Neural cell (in vitro differentiated cells): ENCODE measurements around the gene KLHL6. TPM values are rescaled to one million over a fixed set of nuclear protein-coding genes. Genes with fewer than 3 reads are reported as not detected.

Experiments
- H2AFZ ChIP-seq: fragments of 200-600, 300-800 bp; sonication (generic), shearing (Covaris generic); 2 replicates; pipeline ENCODE4 v1.6.0; 2014; ENCODE audit warnings: low read depth, mild to moderate bottlenecking, antibody characterized with exemption, low read length, moderate library complexity
- H3F3A ChIP-seq: fragments of 200-600 bp; shearing (Covaris generic); 2 replicates; pipeline ENCODE4 v1.6.1; 2016; ENCODE audit warnings: mild to moderate bottlenecking, moderate library complexity, mixed read lengths, antibody characterized with exemption, low read length; ENCODE audit not compliant: insufficient read depth, poor library complexity, severe bottlenecking
- H3K27ac ChIP-seq: fragments of 200-600, 300-800 bp; sonication (generic), shearing (Covaris generic); 2 replicates; pipeline ENCODE4 v1.5.1; 2014; ENCODE audit warnings: mild to moderate bottlenecking, low read length, moderate library complexity
- H3K27me3 ChIP-seq: fragments of 300-800, 200-600 bp; sonication (generic), shearing (Covaris generic); 2 replicates; pipeline ENCODE4 v1.6.0; 2014; ENCODE audit warnings: mild to moderate bottlenecking, low read depth, low read length, moderate library complexity; ENCODE audit not compliant: insufficient read depth
- H3K36me3 ChIP-seq: fragments of 300-800, 200-600 bp; sonication (generic), shearing (Covaris generic); 2 replicates; pipeline ENCODE4 v1.5.1; 2014; ENCODE audit warnings: mild to moderate bottlenecking, antibody characterized with exemption, low read length, moderate library complexity; ENCODE audit not compliant: insufficient read depth
- H3K4me2 ChIP-seq: fragments of 300-800, 200-600 bp; sonication (generic), shearing (Covaris generic); 2 replicates; pipeline ENCODE4 v1.6.0; 2014; ENCODE audit warnings: mild to moderate bottlenecking, low read length
- H3K4me3 ChIP-seq: fragments of 300-800, 200-600 bp; sonication (generic), shearing (Covaris generic); 2 replicates; pipeline ENCODE4 v1.5.1; 2014; ENCODE audit warnings: mild to moderate bottlenecking, low read length, moderate library complexity
- H3K79me2 ChIP-seq: fragments of 200-600 bp; shearing (Covaris generic); replicated peaks from 2 replicates; pipeline ENCODE4 v1.6.0; 2014; ENCODE audit warnings: mild to moderate bottlenecking, low read length, moderate library complexity; ENCODE audit not compliant: insufficient read depth
- H3K9ac ChIP-seq: fragments of 300-800, 200-600 bp; sonication (generic), shearing (Covaris generic); 2 replicates; pipeline ENCODE4 v1.6.1; 2016; ENCODE audit warnings: mild to moderate bottlenecking, low read length, mixed read lengths
- H3K9me2 ChIP-seq: fragments of 200-600 bp; shearing (Covaris generic); 2 replicates; pipeline ENCODE4 v1.6.1; 2016; ENCODE audit warnings: mild to moderate bottlenecking, low read length, mixed read lengths; ENCODE audit not compliant: insufficient read depth
- H3K9me3 ChIP-seq: fragments of 200-600, 300-800 bp; sonication (generic), shearing (Covaris generic); 2 replicates; pipeline ENCODE4 v1.6.1; 2016; ENCODE audit warnings: mild to moderate bottlenecking, mixed run types, low read length, moderate library complexity, mixed read lengths
- H4K20me1 ChIP-seq: fragments of 200-600 bp; shearing (Covaris generic); 2 replicates; pipeline ENCODE4 v1.6.1; 2016; ENCODE audit warnings: mild to moderate bottlenecking, mixed run types; ENCODE audit not compliant: insufficient read depth
- CTCF ChIP-seq: fragments of 450-650 bp; IDR thresholded peaks from 2 replicates; pipeline ENCODE4 v1.5.1; 2014; ENCODE audit warnings: antibody characterized with exemption, mild to moderate bottlenecking, moderate library complexity; ENCODE audit not compliant: poor library complexity, severe bottlenecking
- EP300 ChIP-seq: fragments of 450-650 bp; conservative IDR thresholded peaks from 2 replicates; pipeline ENCODE4 v1.6.1; 2014; ENCODE audit warnings: antibody characterized with exemption, mild to moderate bottlenecking, moderate library complexity; ENCODE audit not compliant: poor library complexity, severe bottlenecking
- EZH2 ChIP-seq: fragments of 200-600, 300-800 bp; shearing (Covaris generic), sonication (generic); IDR thresholded peaks from 2 replicates; pipeline ENCODE4 v1.6.1; 2014; ENCODE audit warnings: antibody characterized with exemption, low read length, borderline replicate concordance, mild to moderate bottlenecking; ENCODE audit not compliant: insufficient read depth, poor library complexity, severe bottlenecking
- MXI1 ChIP-seq: fragments of 450-650 bp; conservative IDR thresholded peaks from 2 replicates; pipeline ENCODE4 v1.6.1; 2014; ENCODE audit warnings: antibody characterized with exemption, mild to moderate bottlenecking; ENCODE audit not compliant: poor library complexity, severe bottlenecking
- POLR2AphosphoS5 ChIP-seq: IDR thresholded peaks from 2 replicates; pipeline ENCODE4 v1.6.1; 2012
- RAD21 ChIP-seq: fragments of 450-650 bp; conservative IDR thresholded peaks from 2 replicates; pipeline ENCODE4 v1.6.1; 2014; ENCODE audit warnings: antibody characterized with exemption, mild to moderate bottlenecking, moderate library complexity
- REST ChIP-seq: IDR thresholded peaks from 2 replicates; pipeline ENCODE4 v1.6.1; 2012; ENCODE audit warnings: borderline replicate concordance
- SMC3 ChIP-seq: fragments of 450-650 bp; conservative IDR thresholded peaks from 2 replicates; pipeline ENCODE4 v1.6.1; 2014; ENCODE audit warnings: antibody characterized with exemption, mild to moderate bottlenecking, moderate library complexity; ENCODE audit not compliant: poor library complexity
- TAF1 ChIP-seq: IDR thresholded peaks from 2 replicates; pipeline ENCODE4 v1.6.1; 2012; ENCODE audit warnings: low read depth
- polyA plus RNA-seq: library from polyadenylated mRNA; depleted of rRNA; stranded (reverse); fragments of >200 nt; gene quantifications from 2 replicates; pipeline ENCODE4 v1.2.3, GENCODE V29; 2014

KLHL6 gene
- polyA plus RNA-seq, 1 donor from 2014 or later: not detected

GRCh38 chr3:183584246-183584913, 28.9 kb upstream of the KLHL6 start:
- Histone ChIP-seq H3K79me2 (no peaks in the 10 kb centered on the region), H2AFZ (no peak overlapping the region), H3K27ac (no peak overlapping the region), H3K4me2 (no peak overlapping the region), H3K9me2 (no peaks in the 10 kb centered on the region), H3K9ac (no peak overlapping the region), H3F3A (no peaks in the 10 kb centered on the region), H4K20me1 (no peaks in the 10 kb centered on the region), H3K9me3 (no peaks in the 10 kb centered on the region), H3K36me3 (no peaks in the 10 kb centered on the region), H3K27me3 (no peaks in the 10 kb centered on the region), H3K4me3 (no peak overlapping the region)
- TF ChIP-seq POLR2AphosphoS5: no peak
- no peak for TF ChIP-seq EP300
- TF ChIP-seq MXI1: no peak
- no peak for TF ChIP-seq EZH2
- no peak for TF ChIP-seq RAD21
- no peak for TF ChIP-seq TAF1
- no peak for TF ChIP-seq SMC3
- TF ChIP-seq REST: no peak
- no peak for TF ChIP-seq CTCF

- Histone ChIP-seq H3K27ac (no peak overlapping the region), H2AFZ (no peak overlapping the region), H3K9ac (no peak overlapping the region)
These were observed 28.1 kb upstream of the KLHL6 start for GRCh38 chr3:183583331-183584245.

More at GRCh38 chr3:183583331-183584245, 28.1 kb upstream of the KLHL6 start:
- TF ChIP-seq EP300 (no peak), TAF1 (no peak), MXI1 (no peak), SMC3 (no peak), CTCF (no peak), RAD21 (no peak), REST (no peak), POLR2AphosphoS5 (no peak), EZH2 (no peak)
- Histone ChIP-seq H3K27me3 (no peaks in the 10 kb centered on the region), H3K79me2 (no peaks in the 10 kb centered on the region), H3K9me3 (no peaks in the 10 kb centered on the region), H3K9me2 (no peaks in the 10 kb centered on the region), H3F3A (no peaks in the 10 kb centered on the region), H3K4me3 (no peak overlapping the region), H3K4me2 (no peak overlapping the region), H4K20me1 (no peaks in the 10 kb centered on the region), H3K36me3 (no peaks in the 10 kb centered on the region)
